K562 (cell line): ENCODE results near the gene COX19. TPM values are rescaled to one million over a fixed set of nuclear protein-coding genes. Genes with fewer than 3 reads are reported as not detected.

Experiments
- ATAC-seq: fragments of 200-7000 bp; cut with Tn5 transposase; 3 replicates; pipeline ENCODE4 v1.9.1; 2020; ENCODE audit warnings: moderate library complexity
- BruUV-seq: library from RNA; stranded (reverse); fragments of 400-500 nt; replicated peaks from 2 replicates; lab custom pipeline; 2021; lab: Mats Ljungman, UMichigan
- CTCF ChIA-PET: fragments of 300-600 bp; formaldehyde crosslinking; extraction: SDS; loops from one replicate; lab custom pipeline; 2021; ENCODE audit warnings: low intra/inter-chr PET ratio; lab: Yijun Ruan, JAX
- POLR2A ChIA-PET: fragments of 300-600, 350-650 bp; sonication (Branson Sonifier 250); formaldehyde crosslinking; extraction: SDS; loops from one replicate; lab custom pipeline; 2021; ENCODE audit warnings: antibody characterized with exemption, inconsistent platforms; lab: Yijun Ruan, JAX
- DNase-seq, 4 experiments: peaks; one replicate each; pipeline versions ENCODE4 v3.0.0 to v3.0.0-alpha.2; 2011 to 2018; ENCODE audit warnings: low spot score in 3 of 4, mixed read lengths in 3 of 4; ENCODE audit errors: extremely low read depth in 1 of 4
- FAIRE-seq: peaks from 2 replicates; lab custom pipeline; 2011; peaks lifted over from hg19 to GRCh38; lab: Jason Lieb, UNC
- H2AFZ ChIP-seq: 2 replicates; pipeline ENCODE4 v1.6.0; 2011; ENCODE audit warnings: low read depth, low read length, control low read depth, inconsistent platforms
- H3K27ac ChIP-seq: fragments of 200-600 bp; 3 replicates; pipeline ENCODE4 v1.8.0; 2011; ENCODE audit warnings: low read depth, mild to moderate bottlenecking, control low read depth, inconsistent platforms, low read length, moderate library complexity, mixed read lengths; ENCODE audit errors: extremely low read depth
- H3K27me3 ChIP-seq, 2 experiments: fragments of 300-600 bp in 1 of 2; 2 replicates in 1 of 2; 3 replicates in 1 of 2; pipeline versions ENCODE4 v1.6.0 to v1.8.0; 2011; ENCODE audit warnings: inconsistent platforms in 2 of 2, low read length in 2 of 2, mild to moderate bottlenecking in 1 of 2, mixed read lengths in 1 of 2, moderate library complexity in 1 of 2; ENCODE audit not compliant: control insufficient read depth in 2 of 2, insufficient read depth in 2 of 2
- H3K36me3 ChIP-seq: fragments of 300-600 bp; 3 replicates; pipeline ENCODE4 v1.8.0; 2011; ENCODE audit warnings: mild to moderate bottlenecking, low read length, inconsistent platforms; ENCODE audit not compliant: control insufficient read depth, insufficient read depth
- H3K4me1 ChIP-seq, 2 experiments: fragments of 200-600 bp in 1 of 2; replicated peaks in 1 of 2; 2 replicates in 1 of 2; 3 replicates in 1 of 2; pipeline versions ENCODE4 v1.5.1 to v1.8.0; 2011; ENCODE audit warnings: inconsistent platforms in 2 of 2, low read length in 2 of 2, mild to moderate bottlenecking in 1 of 2, mixed read lengths in 1 of 2, moderate library complexity in 1 of 2; ENCODE audit not compliant: control insufficient read depth in 2 of 2, insufficient read depth in 2 of 2
- H3K4me2 ChIP-seq: 2 replicates; pipeline ENCODE4 v1.6.1; 2011; ENCODE audit warnings: low read length, control low read depth, inconsistent platforms, mixed read lengths; ENCODE audit not compliant: insufficient read depth
- H3K4me3 ChIP-seq: fragments of 200-600 bp; sonication (generic), shearing (Covaris generic); 2 replicates; pipeline ENCODE4 v1.5.1; 2016; ENCODE audit warnings: control low read depth, inconsistent platforms
- H3K79me2 ChIP-seq: fragments of 200-600 bp; 3 replicates; pipeline ENCODE4 v1.8.0; 2011; ENCODE audit warnings: low read length, inconsistent platforms; ENCODE audit not compliant: control insufficient read depth, insufficient read depth
- H3K9ac ChIP-seq, 2 experiments: 2 replicates each; pipeline versions ENCODE4 v1.6.0 to v1.6.1; 2011; ENCODE audit warnings: low read depth in 2 of 2, low read length in 2 of 2, control low read depth in 1 of 2, inconsistent platforms in 1 of 2, mild to moderate bottlenecking in 1 of 2, mixed read lengths in 1 of 2; ENCODE audit not compliant: insufficient read depth in 1 of 2
- H3K9me1 ChIP-seq: one replicate; pipeline ENCODE4 v1.6.0; 2011; ENCODE audit warnings: inconsistent platforms, mild to moderate bottlenecking, low read length, moderate library complexity; ENCODE audit not compliant: control insufficient read depth, insufficient read depth
- H3K9me3 ChIP-seq: replicated peaks from 2 replicates; pipeline ENCODE4 v1.5.1; 2011; ENCODE audit warnings: low read depth, low read length, inconsistent platforms; ENCODE audit not compliant: control insufficient read depth, insufficient read depth
- H4K20me1 ChIP-seq: replicated peaks from 2 replicates; pipeline ENCODE4 v1.6.1; 2011; ENCODE audit warnings: low read length, inconsistent platforms, mixed read lengths; ENCODE audit not compliant: control insufficient read depth, insufficient read depth
- BRF1 ChIP-seq: IDR thresholded peaks from 3 replicates; pipeline ENCODE4 v1.6.1; 2011; ENCODE audit warnings: borderline replicate concordance, mild to moderate bottlenecking; ENCODE audit not compliant: insufficient read length; ENCODE audit errors: extremely low read depth
- EGR1 ChIP-seq: fragments of 450-650 bp; conservative IDR thresholded peaks from 2 replicates; pipeline ENCODE4 v1.6.1; 2017; ENCODE audit warnings: mild to moderate bottlenecking
- MAFG ChIP-seq: fragments of 450-650 bp; conservative IDR thresholded peaks from 2 replicates; pipeline ENCODE4 v1.6.1; 2016; ENCODE audit warnings: missing genetic modification characterization, missing compliant biosample characterization
- TAF9B ChIP-seq: fragments of 450-650 bp; IDR thresholded peaks from 2 replicates; pipeline ENCODE4 v1.6.1; 2018; ENCODE audit warnings: mild to moderate bottlenecking; ENCODE audit not compliant: partially characterized antibody
- ZNF184 ChIP-seq: sonication (generic); formaldehyde crosslinking; IDR thresholded peaks from 2 replicates; pipeline ENCODE4 v1.5.0; 2020; ENCODE audit warnings: missing genetic modification reagents
- WGBS: fragments of 100-300 bp; shearing (Covaris generic); methylation state at CpG from one replicate; pipeline ENCODE4 v1.1.6; 2016; ENCODE audit warnings: low coverage, mixed read lengths; ENCODE audit not compliant: insufficient coverage; ENCODE audit errors: missing lambda C conversion rate; 5-methylcytosine and 5-hydroxymethylcytosine counted together
- in situ Hi-C: fragments of 300-500 bp; cut with MboI; formaldehyde crosslinking; loops from 4 replicates; pipeline ENCODE4 v1.15.0; 2018; ENCODE audit warnings: inconsistent platforms, mixed read lengths
- intact Hi-C: fragments of 100-400 bp; cut with micrococcal nuclease; formaldehyde crosslinking; loops from 2 replicates; pipeline ENCODE4 v1.14.2; 2022
- polyA plus RNA-seq, 8 experiments: library from polyadenylated mRNA; depleted of rRNA in 4 of 8; stranded (reverse) in 5 of 8; unstranded in 3 of 8; fragments of >200 nt; fragmentation: Nextera tagmentation in 2 of 8; fragmentation: Illumina TruSeq in 1 of 8; extraction: Ambion mirVana in 2 of 8; extraction: Trizol in 1 of 8; gene quantifications; 2 replicates each; pipeline versions ENCODE4 v1.2.1 to v1.2.3, GENCODE V29; 2011 to 2014; ENCODE audit warnings: inconsistent platforms in 1 of 8, missing spikeins in 1 of 8
- total RNA-seq, 7 experiments: library from RNA; depleted of rRNA in 6 of 7; stranded (reverse); fragments of >200 nt in 6 of 7; fragmentation: Illumina TruSeq in 2 of 7; extraction: Trizol in 2 of 7; gene quantifications; 2 replicates each; pipeline versions ENCODE4 v1.2.1 to v1.2.3, GENCODE V29; 2011 to 2021; ENCODE audit warnings: low replicate concordance in 1 of 7
- TF ChIP-seq, protein P1 (sequence below): fragments of 250-450 bp; sonication (Bioruptor Pico); IDR thresholded peaks from 2 replicates; pipeline ENCODE4 v1.9.0; 2021; ENCODE audit warnings: mild to moderate bottlenecking, inconsistent platforms
- TF ChIP-seq, protein P2 (sequence below): sonication (generic); formaldehyde crosslinking; IDR thresholded peaks from 2 replicates; pipeline ENCODE4 v1.8.0; 2022; ENCODE audit warnings: mild to moderate bottlenecking, missing genetic modification reagents

Gene COX19
- total and polyA plus RNA-seq, 9 of the 15 experiments (the other 6 are each of a cell fraction or from before 2014, with no cell fraction given) = 5.2 to 10.5 (median 7.9) TPM

DNA sequence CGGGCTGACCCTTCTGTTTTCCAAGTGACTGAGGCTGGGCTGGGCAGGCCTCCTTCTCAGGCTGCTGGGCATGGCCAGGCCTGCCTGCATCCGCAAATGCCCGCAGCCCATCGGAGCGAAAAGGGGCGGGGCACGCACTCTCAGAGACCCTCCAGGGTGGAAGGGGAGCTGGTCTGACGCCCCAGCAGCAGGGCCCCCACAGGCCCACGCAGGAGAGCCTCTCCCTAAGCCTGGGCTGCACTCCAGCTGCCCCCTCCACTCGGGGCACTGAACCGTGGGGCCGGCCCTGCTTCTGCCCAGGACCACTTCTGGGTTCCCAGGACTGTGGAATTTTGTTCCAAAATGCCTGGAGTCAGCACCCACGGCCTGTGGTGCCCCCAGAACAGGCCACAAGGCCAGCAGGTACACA is 30.2 kb downstream of the COX19 start:
- TF ChIP-seq, protein P1, sequence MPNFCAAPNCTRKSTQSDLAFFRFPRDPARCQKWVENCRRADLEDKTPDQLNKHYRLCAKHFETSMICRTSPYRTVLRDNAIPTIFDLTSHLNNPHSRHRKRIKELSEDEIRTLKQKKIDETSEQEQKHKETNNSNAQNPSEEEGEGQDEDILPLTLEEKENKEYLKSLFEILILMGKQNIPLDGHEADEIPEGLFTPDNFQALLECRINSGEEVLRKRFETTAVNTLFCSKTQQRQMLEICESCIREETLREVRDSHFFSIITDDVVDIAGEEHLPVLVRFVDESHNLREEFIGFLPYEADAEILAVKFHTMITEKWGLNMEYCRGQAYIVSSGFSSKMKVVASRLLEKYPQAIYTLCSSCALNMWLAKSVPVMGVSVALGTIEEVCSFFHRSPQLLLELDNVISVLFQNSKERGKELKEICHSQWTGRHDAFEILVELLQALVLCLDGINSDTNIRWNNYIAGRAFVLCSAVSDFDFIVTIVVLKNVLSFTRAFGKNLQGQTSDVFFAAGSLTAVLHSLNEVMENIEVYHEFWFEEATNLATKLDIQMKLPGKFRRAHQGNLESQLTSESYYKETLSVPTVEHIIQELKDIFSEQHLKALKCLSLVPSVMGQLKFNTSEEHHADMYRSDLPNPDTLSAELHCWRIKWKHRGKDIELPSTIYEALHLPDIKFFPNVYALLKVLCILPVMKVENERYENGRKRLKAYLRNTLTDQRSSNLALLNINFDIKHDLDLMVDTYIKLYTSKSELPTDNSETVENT (CRISPR knock-in tag) = no peak
- no peak for TF ChIP-seq ZNF184 (CRISPR knock-in tag)
- no peak for TF ChIP-seq BRF1
- TF ChIP-seq MAFG (tag) = no peak
- TF ChIP-seq, protein P2, sequence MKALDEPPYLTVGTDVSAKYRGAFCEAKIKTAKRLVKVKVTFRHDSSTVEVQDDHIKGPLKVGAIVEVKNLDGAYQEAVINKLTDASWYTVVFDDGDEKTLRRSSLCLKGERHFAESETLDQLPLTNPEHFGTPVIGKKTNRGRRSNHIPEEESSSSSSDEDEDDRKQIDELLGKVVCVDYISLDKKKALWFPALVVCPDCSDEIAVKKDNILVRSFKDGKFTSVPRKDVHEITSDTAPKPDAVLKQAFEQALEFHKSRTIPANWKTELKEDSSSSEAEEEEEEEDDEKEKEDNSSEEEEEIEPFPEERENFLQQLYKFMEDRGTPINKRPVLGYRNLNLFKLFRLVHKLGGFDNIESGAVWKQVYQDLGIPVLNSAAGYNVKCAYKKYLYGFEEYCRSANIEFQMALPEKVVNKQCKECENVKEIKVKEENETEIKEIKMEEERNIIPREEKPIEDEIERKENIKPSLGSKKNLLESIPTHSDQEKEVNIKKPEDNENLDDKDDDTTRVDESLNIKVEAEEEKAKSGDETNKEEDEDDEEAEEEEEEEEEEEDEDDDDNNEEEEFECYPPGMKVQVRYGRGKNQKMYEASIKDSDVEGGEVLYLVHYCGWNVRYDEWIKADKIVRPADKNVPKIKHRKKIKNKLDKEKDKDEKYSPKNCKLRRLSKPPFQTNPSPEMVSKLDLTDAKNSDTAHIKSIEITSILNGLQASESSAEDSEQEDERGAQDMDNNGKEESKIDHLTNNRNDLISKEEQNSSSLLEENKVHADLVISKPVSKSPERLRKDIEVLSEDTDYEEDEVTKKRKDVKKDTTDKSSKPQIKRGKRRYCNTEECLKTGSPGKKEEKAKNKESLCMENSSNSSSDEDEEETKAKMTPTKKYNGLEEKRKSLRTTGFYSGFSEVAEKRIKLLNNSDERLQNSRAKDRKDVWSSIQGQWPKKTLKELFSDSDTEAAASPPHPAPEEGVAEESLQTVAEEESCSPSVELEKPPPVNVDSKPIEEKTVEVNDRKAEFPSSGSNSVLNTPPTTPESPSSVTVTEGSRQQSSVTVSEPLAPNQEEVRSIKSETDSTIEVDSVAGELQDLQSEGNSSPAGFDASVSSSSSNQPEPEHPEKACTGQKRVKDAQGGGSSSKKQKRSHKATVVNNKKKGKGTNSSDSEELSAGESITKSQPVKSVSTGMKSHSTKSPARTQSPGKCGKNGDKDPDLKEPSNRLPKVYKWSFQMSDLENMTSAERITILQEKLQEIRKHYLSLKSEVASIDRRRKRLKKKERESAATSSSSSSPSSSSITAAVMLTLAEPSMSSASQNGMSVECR = no peak
- no peak for TF ChIP-seq EGR1
- no peak for TF ChIP-seq TAF9B
- Histone ChIP-seq H3K4me2 (no peak overlapping the region), H3K9me3 (peaks cover 5% of the 10 kb centered on the region), H3K36me3 (no peaks in the 10 kb centered on the region), H3K79me2 (no peaks in the 10 kb centered on the region), H3K4me1 (peaks cover 0 to 27% of the 10 kb centered on the region in 2 experiments; a peak in 2 of 5 replicates), H2AFZ (no peak overlapping the region), H3K9me1 (no peaks in the 10 kb centered on the region), H3K9ac (peak overlapping the region in 1 of 2 experiments; percentile 45; a peak in 1 of 4 replicates), H3K4me3 (no peak overlapping the region), H3K27me3 (peaks cover 23 to 42% of the 10 kb centered on the region in 2 experiments), H3K27ac (no peak overlapping the region), H4K20me1 (0 out of 2 replicates have a peak, but pooled peaks cover 6% of the 10 kb centered on the region)
- CTCF ChIA-PET = no interaction called here
- WGBS = 24% methylated on average over 12 of the region's 13 CpGs
- DNase-seq = no peak
- FAIRE-seq = no peak
- intact Hi-C loops = no loop called here
- BruUV-seq = no TSS peak
- POLR2A ChIA-PET = no interaction called here
- in situ Hi-C loops = no loop called here
- no peak for ATAC-seq
